Hepatocyte (in vitro differentiated cells): ENCODE data around the gene CXXC1. TPM values are rescaled to one million over a fixed set of nuclear protein-coding genes. Genes with fewer than 3 reads are reported as not detected.
"Not testable (repeated sequence)": the region's sequence is repeated elsewhere in the genome, so short reads cannot be mapped to it uniquely, and the experiment has no call there.

ENCODE experiments used
- DNase-seq: peaks from one replicate; pipeline ENCODE4 v3.0.0-alpha.2; 2016; ENCODE audit warnings: low spot score
- H2AFZ ChIP-seq: fragments of 200-600 bp; sonication (generic); 2 replicates; pipeline ENCODE4 v1.6.0; 2016; ENCODE audit warnings: antibody characterized with exemption, mild to moderate bottlenecking
- H3K27ac ChIP-seq: fragments of 200-600 bp; sonication (generic); 2 replicates; pipeline ENCODE4 v1.5.1; 2016; ENCODE audit warnings: mild to moderate bottlenecking
- H3K27me3 ChIP-seq: fragments of 200-600 bp; sonication (generic); 2 replicates; pipeline ENCODE4 v1.6.1; 2016
- H3K36me3 ChIP-seq: fragments of 200-600 bp; sonication (generic); replicated peaks from 2 replicates; pipeline ENCODE4 v1.5.1; 2016; ENCODE audit warnings: low read depth; ENCODE audit not compliant: insufficient read depth
- H3K4me1 ChIP-seq: fragments of 200-600 bp; sonication (generic); 2 replicates; pipeline ENCODE4 v1.5.1; 2016; ENCODE audit warnings: mild to moderate bottlenecking, moderate library complexity; ENCODE audit not compliant: insufficient read depth
- H3K4me2 ChIP-seq: fragments of 200-600 bp; sonication (generic); 2 replicates; pipeline ENCODE4 v1.6.0; 2016
- H3K4me3 ChIP-seq: fragments of 200-600 bp; sonication (generic); 2 replicates; pipeline ENCODE4 v1.5.1; 2016; ENCODE audit warnings: mild to moderate bottlenecking
- H3K79me2 ChIP-seq: fragments of 200-600 bp; sonication (generic); 2 replicates; pipeline ENCODE4 v1.6.0; 2017; ENCODE audit warnings: mild to moderate bottlenecking
- H3K9me2 ChIP-seq: fragments of 200-600 bp; sonication (generic); replicated peaks from 2 replicates; pipeline ENCODE4 v1.6.0; 2017; ENCODE audit warnings: mild to moderate bottlenecking; ENCODE audit not compliant: insufficient read depth
- H3K9me3 ChIP-seq: fragments of 200-600 bp; sonication (generic); 2 replicates; pipeline ENCODE4 v1.5.1; 2016; ENCODE audit warnings: low read depth, mild to moderate bottlenecking
- H4K20me1 ChIP-seq: fragments of 200-600 bp; sonication (generic); 2 replicates; pipeline ENCODE4 v1.6.0; 2016; ENCODE audit warnings: mild to moderate bottlenecking; ENCODE audit not compliant: insufficient read depth, poor library complexity, severe bottlenecking
- CTCF ChIP-seq: fragments of 200-600 bp; sonication (generic); IDR thresholded peaks from 2 replicates; pipeline ENCODE4 v1.5.1; 2016; ENCODE audit warnings: antibody characterized with exemption, mild to moderate bottlenecking; ENCODE audit not compliant: poor library complexity
- EZH2 ChIP-seq: fragments of 200-600 bp; sonication (generic); IDR thresholded peaks from 2 replicates; pipeline ENCODE4 v1.6.1; 2016; ENCODE audit warnings: antibody characterized with exemption, mild to moderate bottlenecking, borderline replicate concordance
- EZH2phosphoT487 ChIP-seq: fragments of 200-600 bp; sonication (generic); IDR thresholded peaks from one replicate; pipeline ENCODE4 v1.6.1; 2018; ENCODE audit warnings: antibody characterized with exemption, mild to moderate bottlenecking, low read depth, moderate library complexity; ENCODE audit not compliant: unreplicated experiment, severe bottlenecking
- WGBS: methylation state at CpG from one replicate; pipeline ENCODE4 v1.1.6; 2016; ENCODE audit warnings: low lambda C conversion rate; ENCODE audit errors: missing lambda C conversion rate; 5-methylcytosine and 5-hydroxymethylcytosine counted together
- polyA plus RNA-seq: library from polyadenylated mRNA; unstranded; fragments of >200 nt; fragmentation: Nextera tagmentation; extraction: Ambion mirVana; gene quantifications from 2 replicates; pipeline ENCODE4 v1.2.1, GENCODE V29; 2016
- small RNA-seq: library from RNA; depleted of rRNA; stranded (forward); fragments of <200 nt; gene quantifications from one replicate; pipeline ENCODE3, GENCODE V24; 2014
- total RNA-seq: library from RNA; depleted of rRNA; stranded (reverse); fragments of >200 nt; gene quantifications from 2 replicates; pipeline ENCODE4 v1.2.3, GENCODE V29; 2014

CXXC1 gene
- total and polyA plus RNA-seq, 2 experiments from 2014 or later: 52.7 to 68.3 TPM

GRCh38 chr18:50247561-50247960 lies 39.9 kb downstream of the CXXC1 start:
- TF ChIP-seq EZH2phosphoT487 (no peak), EZH2 (no peak), CTCF (no peak)
- Histone ChIP-seq H4K20me1 (no peaks in the 10 kb centered on the region), H3K79me2 (no peaks in the 10 kb centered on the region), H3K4me3 (no peak overlapping the region), H3K36me3 (no peaks in the 10 kb centered on the region), H3K4me2 (no peak overlapping the region), H2AFZ (no peak overlapping the region), H3K27me3 (no peaks in the 10 kb centered on the region), H3K4me1 (no peaks in the 10 kb centered on the region), H3K27ac (no peak overlapping the region), H3K9me2 (no peaks in the 10 kb centered on the region), H3K9me3 (no peaks in the 10 kb centered on the region)
- DNase-seq: no peak

GRCh38 chr18:50241768-50242167 lies 45.7 kb downstream of the CXXC1 start:
- H3K4me2 ChIP-seq, H3K79me2 ChIP-seq, H3K9me3 ChIP-seq, DNase-seq, H3K4me3 ChIP-seq, H3K9me2 ChIP-seq, H4K20me1 ChIP-seq, H3K4me1 ChIP-seq, H2AFZ ChIP-seq, H3K36me3 ChIP-seq, H3K27me3 ChIP-seq, H3K27ac ChIP-seq: not testable (repeated sequence)
- WGBS: 73% methylated on average over 8 of the region's 8 CpGs

GRCh38 chr18:50240080-50240563 lies 47.4 kb downstream of the CXXC1 start:
- Histone ChIP-seq H3K4me3 (no peak overlapping the region), H3K36me3 (no peaks in the 10 kb centered on the region), H3K4me2 (no peak overlapping the region), H2AFZ (no peak overlapping the region), H3K4me1 (no peaks in the 10 kb centered on the region), H3K9me2 (no peaks in the 10 kb centered on the region), H4K20me1 (no peaks in the 10 kb centered on the region), H3K79me2 (no peaks in the 10 kb centered on the region), H3K9me3 (no peaks in the 10 kb centered on the region), H3K27me3 (no peaks in the 10 kb centered on the region), H3K27ac (no peak overlapping the region)
- DNase-seq: peak; percentile 8
- TF ChIP-seq EZH2phosphoT487: no peak
- TF ChIP-seq EZH2: no peak
- TF ChIP-seq CTCF: no peak
- WGBS: 96% methylated on average over 3 of the region's 3 CpGs

GRCh38 chr18:50232419-50232818 lies 55.1 kb downstream of the CXXC1 start:
- Histone ChIP-seq H3K4me3 (no peak overlapping the region), H3K9me3 (no peaks in the 10 kb centered on the region), H3K27me3 (no peaks in the 10 kb centered on the region), H3K4me1 (no peaks in the 10 kb centered on the region), H3K9me2 (no peaks in the 10 kb centered on the region), H3K4me2 (no peak overlapping the region), H4K20me1 (no peaks in the 10 kb centered on the region), H3K36me3 (no peaks in the 10 kb centered on the region), H3K79me2 (no peaks in the 10 kb centered on the region), H2AFZ (no peak overlapping the region), H3K27ac (no peak overlapping the region)
- WGBS: 53% methylated on average over 2 of the region's 2 CpGs
- no peak for DNase-seq
- TF ChIP-seq EZH2phosphoT487 (no peak), CTCF (no peak), EZH2 (no peak)

Small RNA genes within 50 kb of the gene (small RNA-seq; reads per million reads assigned to genes)
- 0.16 reads per million for gene RNA5SP458

Other genes starting within 250 kb of the CXXC1 start
- 41.9 and 43.3 TPM in 2 replicates for gene MYO5B, start 92.5 kb downstream of the CXXC1 start, total RNA-seq
- 20.3 and 21.3 TPM in 2 replicates for gene MYO5B, start 92.5 kb downstream of the CXXC1 start, polyA plus RNA-seq
- gene CFAP53, start 21.2 kb downstream of the CXXC1 start, total RNA-seq: 0.24 and 0.50 TPM in 2 replicates
- gene CFAP53, start 21.2 kb downstream of the CXXC1 start, polyA plus RNA-seq: 0.24 and 0.86 TPM in 2 replicates
- 38.8 and 53.1 TPM in 2 replicates for gene MBD1, start 6.2 kb downstream of the CXXC1 start, total RNA-seq
- 53.0 and 54.2 TPM in 2 replicates for gene MBD1, start 6.2 kb downstream of the CXXC1 start, polyA plus RNA-seq
- 5.5 and 7.5 TPM in 2 replicates for gene SKA1, start 87.4 kb upstream of the CXXC1 start, total RNA-seq
- gene SKA1, start 87.4 kb upstream of the CXXC1 start, polyA plus RNA-seq: 1.5 and 4.0 TPM in 2 replicates